NK-92 treated with Interleukin-12 subunit alpha and Interleukin-12 subunit beta, amount 100 ng/mL, for 24 hours (cell line): Measurements from ENCODE around the gene VPS37B.
"Not testable (repeated sequence)": the region's sequence is repeated elsewhere in the genome, so short reads cannot be mapped to it uniquely, and the experiment has no call there.

Source experiments
- DNase-seq: peaks from one replicate; lab custom pipeline; 2025; lab: John Stamatoyannopoulos, UW

VPS37B gene

DNA sequence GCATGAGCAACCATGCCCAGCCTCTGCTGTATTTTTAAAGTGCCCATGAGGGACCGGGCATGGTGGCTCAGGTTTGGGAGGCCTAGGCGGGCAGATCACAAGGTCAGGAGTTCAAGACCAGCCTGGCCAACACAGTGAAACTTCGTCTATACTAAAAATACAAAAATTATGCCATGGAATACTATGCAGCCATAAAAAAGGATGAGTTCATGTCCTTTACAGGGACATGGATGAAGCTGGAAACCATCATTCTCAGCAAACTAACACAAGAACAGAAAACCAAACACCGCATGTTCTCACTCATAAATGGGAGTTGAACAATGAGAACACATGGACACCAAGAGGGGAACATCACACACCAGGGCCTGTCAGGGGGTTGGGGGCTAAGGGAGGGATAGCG lies 9.3 kb upstream of the VPS37B start:
- not testable (repeated sequence) for DNase-seq

GRCh38 chr12:122903693-122904034 lies 7.7 kb upstream of the VPS37B start:
- DNase-seq, result no peak

GRCh38 chr12:122902854-122903692 lies 7.1 kb upstream of the VPS37B start:
- no peak for DNase-seq

GRCh38 chr12:122899887-122900286 lies 4.0 kb upstream of the VPS37B start:
- no peak for DNase-seq

- DNase-seq, result no peak
These were observed 738 bp upstream of the VPS37B start for GRCh38 chr12:122896662-122897061.

GRCh38 chr12:122895320-122895703 lies 612 bp downstream of the VPS37B start:
- DNase-seq, result no peak

GRCh38 chr12:122894193-122895121 lies 1.5 kb downstream of the VPS37B start:
- peak; percentile 20 for DNase-seq

GRCh38 chr12:122893208-122894153 lies 2.4 kb downstream of the VPS37B start:
- DNase-seq, result no peak

- DNase-seq, result not testable (repeated sequence)
These were observed 3.2 kb downstream of the VPS37B start for GRCh38 chr12:122892724-122893123.

DNA sequence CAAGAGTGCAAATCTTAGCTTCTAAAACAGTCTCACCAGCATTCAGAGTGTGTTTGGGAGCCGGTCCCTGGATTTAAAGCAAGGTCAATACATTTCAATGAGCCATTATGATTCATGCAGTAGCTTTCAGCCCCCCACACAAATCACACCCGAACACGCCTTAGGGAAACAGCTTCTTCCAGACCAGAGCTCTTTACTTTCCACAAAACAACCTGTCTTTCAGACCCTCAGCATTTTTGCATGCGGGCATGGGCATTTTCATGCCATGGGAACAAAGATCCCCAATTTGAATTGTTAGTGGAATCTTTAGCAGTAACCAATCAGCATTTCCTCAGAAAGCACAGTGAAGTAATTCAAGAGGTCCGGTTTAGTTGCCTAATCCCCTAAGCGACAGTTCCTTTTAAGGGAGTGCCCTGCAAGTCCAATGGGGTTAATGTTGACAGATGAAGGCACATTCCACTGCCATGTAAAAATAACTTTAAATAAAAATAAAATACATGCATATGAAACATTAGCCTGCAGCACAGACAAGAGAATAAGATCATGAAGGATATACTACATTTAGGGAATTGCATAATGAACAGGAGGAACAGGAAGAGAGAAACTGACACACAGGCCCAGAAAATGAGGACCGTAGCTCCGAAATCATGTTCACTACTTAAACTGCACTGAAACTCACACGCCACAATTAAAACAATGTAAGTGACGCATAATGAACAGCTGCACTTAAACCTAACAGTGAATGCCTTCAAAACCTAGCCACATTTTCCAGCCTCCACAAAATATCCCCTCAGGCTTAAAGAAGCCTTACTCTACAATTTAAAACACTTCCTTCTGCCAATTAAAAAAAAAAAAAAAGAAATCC lies 4.0 kb downstream of the VPS37B start:
- no peak for DNase-seq

- DNase-seq, result no peak
These were observed 6.0 kb downstream of the VPS37B start for GRCh38 chr12:122889761-122890520.

- DNase-seq, result no peak
These were observed 7.6 kb downstream of the VPS37B start for GRCh38 chr12:122888232-122888752.

DNA sequence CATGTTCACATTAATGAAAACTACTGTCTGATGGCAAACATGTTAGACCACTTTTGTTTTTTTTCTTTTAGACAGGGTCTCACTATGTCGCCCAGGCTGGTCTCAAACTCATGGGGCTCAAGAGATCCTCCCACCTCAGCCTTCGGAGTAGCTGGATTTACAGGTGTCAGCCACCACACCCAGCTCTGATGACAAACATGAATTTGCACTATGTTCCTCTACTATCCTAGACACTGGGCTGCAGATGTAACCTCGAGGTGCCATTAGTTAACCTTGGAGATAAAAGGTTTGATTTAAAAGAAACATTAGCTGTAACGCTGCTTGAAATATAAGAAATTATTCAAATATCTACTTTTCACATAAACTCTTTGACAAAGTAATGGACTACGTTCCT lies 8.1 kb downstream of the VPS37B start:
- no peak for DNase-seq

DNA sequence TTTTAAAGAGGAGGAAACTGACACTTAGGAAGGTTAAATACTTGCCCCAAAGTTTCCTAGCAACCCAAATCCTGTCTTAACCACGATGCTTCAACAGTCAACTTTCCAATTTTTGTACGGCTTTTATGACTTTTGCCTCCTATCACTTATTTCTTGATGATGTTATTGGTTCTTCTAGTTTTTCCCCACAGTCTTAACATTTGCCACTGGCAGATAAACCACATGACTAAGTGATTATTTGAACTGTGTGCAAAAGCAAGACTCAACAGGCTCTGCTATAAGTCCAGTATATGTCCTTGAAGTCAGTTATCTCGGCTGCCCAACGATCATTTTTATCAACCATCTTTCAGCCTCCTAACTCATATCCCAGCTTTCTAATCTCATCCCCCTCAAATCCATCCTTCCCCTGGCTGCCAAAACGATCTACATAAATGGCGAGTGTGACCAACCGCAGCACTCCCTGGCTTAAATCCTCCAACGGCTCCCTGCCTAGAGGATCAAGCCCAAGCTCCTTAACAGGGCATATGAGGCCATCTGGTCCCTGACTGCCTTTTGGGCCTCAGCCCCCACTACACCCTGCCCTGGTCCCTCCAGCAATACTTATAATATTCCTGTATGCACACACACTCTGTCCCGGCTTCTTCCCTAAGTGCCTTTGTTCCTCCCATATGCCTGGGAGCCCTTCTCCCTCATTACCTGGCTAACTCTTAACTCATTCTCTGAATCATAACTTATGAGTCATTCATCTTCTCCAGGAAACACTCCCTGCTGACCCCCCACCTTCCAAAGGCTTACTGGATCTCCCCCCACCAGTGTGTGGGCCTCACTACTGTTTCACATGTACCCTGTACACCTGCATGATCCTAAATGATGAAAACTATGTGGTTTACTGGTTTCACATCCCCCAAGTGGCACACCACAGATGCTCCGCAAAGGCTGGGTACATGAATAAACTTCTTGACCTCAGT lies 8.8 kb downstream of the VPS37B start:
- DNase-seq, result no peak

DNA sequence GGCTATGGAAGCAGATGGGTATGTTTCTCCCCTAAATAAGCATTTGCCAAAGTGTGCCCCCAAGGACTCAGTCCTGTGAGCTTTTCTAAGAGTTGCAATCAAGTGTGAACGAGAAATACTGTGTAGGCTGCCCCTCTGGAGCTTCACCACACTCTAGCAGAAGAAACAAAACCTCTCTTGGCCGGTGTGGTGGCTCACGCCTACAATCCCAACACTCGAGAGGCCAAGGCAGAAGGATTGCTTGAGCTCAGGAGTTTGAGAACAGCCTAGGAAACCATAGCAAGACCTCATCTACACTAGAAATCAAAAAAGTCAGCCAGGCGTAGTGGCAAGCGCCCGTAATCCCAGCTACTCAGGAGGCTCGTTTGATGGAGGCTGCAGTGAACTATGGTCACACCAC lies 9.8 kb downstream of the VPS37B start:
- no peak for DNase-seq

DNA sequence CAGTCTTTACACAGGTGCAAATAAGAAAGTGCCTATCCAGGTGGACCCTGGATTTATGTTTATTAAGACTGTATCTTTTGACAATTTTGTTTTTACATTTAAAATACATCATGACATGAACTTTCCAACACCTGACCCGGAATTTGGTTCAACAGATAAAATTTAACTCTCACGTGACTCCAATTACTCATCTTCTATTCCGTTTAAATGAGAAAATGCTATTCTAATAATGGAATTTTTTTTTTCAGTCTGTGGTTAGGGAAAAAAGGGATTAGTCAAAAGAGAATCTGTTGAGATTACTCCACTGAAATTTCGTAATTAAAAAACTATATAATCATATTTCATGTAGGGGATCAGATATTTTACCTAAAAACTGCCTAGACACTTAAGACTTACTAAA lies 11.1 kb downstream of the VPS37B start:
- no peak for DNase-seq

- DNase-seq, result no peak
These were observed 11.7 kb downstream of the VPS37B start for GRCh38 chr12:122884091-122884826.

- DNase-seq, result no peak
These were observed 12.9 kb downstream of the VPS37B start for GRCh38 chr12:122882908-122883558.
